ENCODE data around the gene MGAT4C.
"Not testable (repeated sequence)": the region's sequence is repeated elsewhere in the genome, so short reads cannot be mapped to it uniquely, and the experiment has no call there.

Gene MGAT4C

GRCh38 chr12:86097161-86097560 lies 159.0 kb downstream of the MGAT4C start:
- H3K27ac ChIP-seq, result no peak overlapping the region
- H3K4me3 ChIP-seq, result no peak overlapping the region
- no peak for TF ChIP-seq Cebpa-rat (IDR thresholded peaks at IDR 0.05)
- H3K27me3 ChIP-seq, result no peaks in the 10 kb centered on the region
- H3K9ac ChIP-seq, result no peak overlapping the region
- no peaks in the 10 kb centered on the region for H3K36me3 ChIP-seq
- H3K4me2 ChIP-seq, result no peak overlapping the region
- no peaks in the 10 kb centered on the region for H3K4me1 ChIP-seq
- H4K20me1 ChIP-seq, result no peaks in the 10 kb centered on the region
- no peaks in the 10 kb centered on the region for H3K9me3 ChIP-seq

- Histone ChIP-seq H3K36me3 (no peaks in the 10 kb centered on the region), H4K20me1 (no peaks in the 10 kb centered on the region), H3K9me3 (no peaks in the 10 kb centered on the region), H3K4me1 (no peaks in the 10 kb centered on the region), H3K4me2 (no peak overlapping the region), H3K4me3 (no peak overlapping the region), H3K9ac (no peak overlapping the region), H3K27me3 (no peaks in the 10 kb centered on the region), H3K27ac (no peak overlapping the region)
- no peak for TF ChIP-seq Cebpa-rat (IDR thresholded peaks at IDR 0.05)
Measured at GRCh38 chr12:86091681-86092080, 164.5 kb downstream of the MGAT4C start.

- Histone ChIP-seq H3K27me3 (no peaks in the 10 kb centered on the region), H3K4me1 (no peaks in the 10 kb centered on the region), H3K4me3 (no peak overlapping the region), H3K4me2 (no peak overlapping the region), H3K9me3 (no peaks in the 10 kb centered on the region), H3K27ac (no peak overlapping the region), H3K36me3 (no peaks in the 10 kb centered on the region), H3K9ac (no peak overlapping the region), H4K20me1 (no peaks in the 10 kb centered on the region)
- TF ChIP-seq Cebpa-rat (IDR thresholded peaks at IDR 0.05), result no peak
Measured at GRCh38 chr12:86081843-86082242, 174.3 kb downstream of the MGAT4C start.

GRCh38 chr12:86059052-86059451 lies 197.1 kb downstream of the MGAT4C start:
- not testable (repeated sequence) for H3K27ac ChIP-seq, H3K4me3 ChIP-seq, H3K9me3 ChIP-seq, H3K9ac ChIP-seq, H3K27me3 ChIP-seq, H4K20me1 ChIP-seq, H3K4me2 ChIP-seq, H3K36me3 ChIP-seq, H3K4me1 ChIP-seq

GRCh38 chr12:86057092-86057845 lies 198.9 kb downstream of the MGAT4C start:
- TF ChIP-seq Cebpa-rat (IDR thresholded peaks at IDR 0.05), result no peak
- Histone ChIP-seq H3K4me2 (no peak overlapping the region), H3K4me3 (no peak overlapping the region), H3K27ac (no peak overlapping the region), H3K36me3 (no peaks in the 10 kb centered on the region), H3K9me3 (no peaks in the 10 kb centered on the region), H3K4me1 (no peaks in the 10 kb centered on the region), H3K9ac (no peak overlapping the region), H3K27me3 (no peaks in the 10 kb centered on the region), H4K20me1 (no peaks in the 10 kb centered on the region)

GRCh38 chr12:86052921-86053320 lies 203.3 kb downstream of the MGAT4C start:
- Histone ChIP-seq H3K4me3 (no peak overlapping the region), H3K9ac (no peak overlapping the region), H4K20me1 (no peaks in the 10 kb centered on the region), H3K4me2 (no peak overlapping the region), H3K4me1 (no peaks in the 10 kb centered on the region), H3K27ac (no peak overlapping the region), H3K27me3 (no peaks in the 10 kb centered on the region), H3K9me3 (no peaks in the 10 kb centered on the region), H3K36me3 (no peaks in the 10 kb centered on the region)
- no peak for TF ChIP-seq Cebpa-rat (IDR thresholded peaks at IDR 0.05)

GRCh38 chr12:86050010-86050409 lies 206.2 kb downstream of the MGAT4C start:
- no peaks in the 10 kb centered on the region for H4K20me1 ChIP-seq
- no peak for TF ChIP-seq Cebpa-rat (IDR thresholded peaks at IDR 0.05)
- H3K9me3 ChIP-seq, result no peaks in the 10 kb centered on the region
- no peak overlapping the region for H3K4me3 ChIP-seq
- H3K9ac ChIP-seq, result no peak overlapping the region
- no peaks in the 10 kb centered on the region for H3K36me3 ChIP-seq
- no peaks in the 10 kb centered on the region for H3K4me1 ChIP-seq
- H3K4me2 ChIP-seq, result no peak overlapping the region
- no peak overlapping the region for H3K27ac ChIP-seq
- no peaks in the 10 kb centered on the region for H3K27me3 ChIP-seq

GRCh38 chr12:86044396-86044795 lies 211.8 kb downstream of the MGAT4C start:
- TF ChIP-seq Cebpa-rat (IDR thresholded peaks at IDR 0.05), result no peak

GRCh38 chr12:86042062-86042461 lies 214.1 kb downstream of the MGAT4C start:
- no peak overlapping the region for H3K4me3 ChIP-seq
- H3K27me3 ChIP-seq, result no peaks in the 10 kb centered on the region
- no peak overlapping the region for H3K4me2 ChIP-seq
- no peaks in the 10 kb centered on the region for H4K20me1 ChIP-seq
- H3K9ac ChIP-seq, result no peak overlapping the region
- no peaks in the 10 kb centered on the region for H3K4me1 ChIP-seq
- H3K27ac ChIP-seq, result no peak overlapping the region
- H3K36me3 ChIP-seq, result no peaks in the 10 kb centered on the region
- H3K9me3 ChIP-seq, result peaks cover 36% of the 10 kb centered on the region
- TF ChIP-seq Cebpa-rat (IDR thresholded peaks at IDR 0.05), result no peak

More at GRCh38 chr12:86044396-86044795, 211.8 kb downstream of the MGAT4C start:
- Histone ChIP-seq H3K36me3 (no peaks in the 10 kb centered on the region), H3K27ac (no peak overlapping the region), H3K27me3 (no peaks in the 10 kb centered on the region), H3K9me3 (peaks cover 22% of the 10 kb centered on the region), H3K4me3 (no peak overlapping the region), H3K4me2 (no peak overlapping the region), H4K20me1 (no peaks in the 10 kb centered on the region), H3K4me1 (no peaks in the 10 kb centered on the region), H3K9ac (no peak overlapping the region)

GRCh38 chr12:86018361-86018760 lies 237.8 kb downstream of the MGAT4C start:
- no peaks in the 10 kb centered on the region for H3K27me3 ChIP-seq
- H3K9me3 ChIP-seq, result no peaks in the 10 kb centered on the region

GRCh38 chr12:86015026-86015425 lies 241.2 kb downstream of the MGAT4C start:
- no peaks in the 10 kb centered on the region for H3K4me1 ChIP-seq
- H3K9ac ChIP-seq, result no peak overlapping the region
- no peaks in the 10 kb centered on the region for H3K27me3 ChIP-seq
- H3K4me2 ChIP-seq, result no peak overlapping the region
- no peaks in the 10 kb centered on the region for H3K36me3 ChIP-seq
- no peak overlapping the region for H3K4me3 ChIP-seq
- no peak overlapping the region for H3K27ac ChIP-seq
- no peak for TF ChIP-seq Cebpa-rat (IDR thresholded peaks at IDR 0.05)
- H4K20me1 ChIP-seq, result no peaks in the 10 kb centered on the region
- H3K9me3 ChIP-seq, result no peaks in the 10 kb centered on the region

More at GRCh38 chr12:86018361-86018760, 237.8 kb downstream of the MGAT4C start:
- H3K27ac ChIP-seq, result no peak overlapping the region
- H3K9ac ChIP-seq, result no peak overlapping the region
- no peaks in the 10 kb centered on the region for H4K20me1 ChIP-seq
- no peak for TF ChIP-seq Cebpa-rat (IDR thresholded peaks at IDR 0.05)
- H3K36me3 ChIP-seq, result no peaks in the 10 kb centered on the region
- H3K4me1 ChIP-seq, result no peaks in the 10 kb centered on the region
- H3K4me2 ChIP-seq, result no peak overlapping the region
- H3K4me3 ChIP-seq, result no peak overlapping the region
